Measurements from ENCODE around the gene PCYT2. TPM values are rescaled to one million over a fixed set of nuclear protein-coding genes. Genes with fewer than 3 reads are reported as not detected.
A peak's percentile ranks its signal among the peaks of the same experiment; 100 is the strongest.

Gene PCYT2
- total and polyA plus RNA-seq, 9 of the 15 experiments (the other 6 are each of a cell fraction or from before 2014, with no cell fraction given), result 0.92 to 134 (median 82.5) TPM

- TF ChIP-seq USF1 (CRISPR knock-in tag; IDR thresholded peaks at IDR 0.05) (peak; percentile 87), ETV6 (IDR thresholded peaks at IDR 0.05; ENCODE audit: borderline replicate concordance in 1 of 2, low read depth in 2 of 2, low read length in 1 of 2) (no peak), ETV6 (CRISPR knock-in tag; IDR thresholded peaks at IDR 0.05; ENCODE audit: borderline replicate concordance) (0 out of 2 replicates have a peak, but pooled peaks have one; percentile 32), NR2C1 (IDR thresholded peaks at IDR 0.05) (no peak; the same call in 1 of the 2 replicates), NR2C1 (tag; IDR thresholded peaks at IDR 0.05) (peak; percentile 68; the same call in 1 of the 2 replicates), THRAP3 (IDR thresholded peaks at IDR 0.05; ENCODE audit: borderline replicate concordance) (no peak), ELF2 (CRISPR knock-in tag; IDR thresholded peaks at IDR 0.05) (peak; percentile 94), ZNF174 (CRISPR knock-in tag; IDR thresholded peaks at IDR 0.05) (no peak), HES1 (IDR thresholded peaks at IDR 0.05; ENCODE audit: low read depth) (no peak), MCM2 (IDR thresholded peaks at IDR 0.05; ENCODE audit: low read depth) (no peak), ZBTB11 (CRISPR knock-in tag; IDR thresholded peaks at IDR 0.05) (peak in 1 of 3 experiments; percentile 72; a peak in 1 of 6 replicates), RBM22 (IDR thresholded peaks at IDR 0.05; ENCODE audit: low read depth, low read length, poor library complexity, severe bottlenecking) (no peak), POLR3G (IDR thresholded peaks at IDR 0.05; ENCODE audit: extremely low read depth, insufficient read length, insufficient replicate concordance) (no peak), ZNF184 (CRISPR knock-in tag; IDR thresholded peaks at IDR 0.05) (no peak)
- TF ChIP-seq, protein P1, sequence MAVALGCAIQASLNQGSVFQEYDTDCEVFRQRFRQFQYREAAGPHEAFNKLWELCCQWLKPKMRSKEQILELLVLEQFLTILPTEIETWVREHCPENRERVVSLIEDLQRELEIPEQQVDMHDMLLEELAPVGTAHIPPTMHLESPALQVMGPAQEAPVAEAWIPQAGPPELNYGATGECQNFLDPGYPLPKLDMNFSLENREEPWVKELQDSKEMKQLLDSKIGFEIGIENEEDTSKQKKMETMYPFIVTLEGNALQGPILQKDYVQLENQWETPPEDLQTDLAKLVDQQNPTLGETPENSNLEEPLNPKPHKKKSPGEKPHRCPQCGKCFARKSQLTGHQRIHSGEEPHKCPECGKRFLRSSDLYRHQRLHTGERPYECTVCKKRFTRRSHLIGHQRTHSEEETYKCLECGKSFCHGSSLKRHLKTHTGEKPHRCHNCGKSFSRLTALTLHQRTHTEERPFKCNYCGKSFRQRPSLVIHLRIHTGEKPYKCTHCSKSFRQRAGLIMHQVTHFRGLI (CRISPR knock-in tag; IDR thresholded peaks at IDR 0.05), result no peak
- TF ChIP-seq, protein P2, sequence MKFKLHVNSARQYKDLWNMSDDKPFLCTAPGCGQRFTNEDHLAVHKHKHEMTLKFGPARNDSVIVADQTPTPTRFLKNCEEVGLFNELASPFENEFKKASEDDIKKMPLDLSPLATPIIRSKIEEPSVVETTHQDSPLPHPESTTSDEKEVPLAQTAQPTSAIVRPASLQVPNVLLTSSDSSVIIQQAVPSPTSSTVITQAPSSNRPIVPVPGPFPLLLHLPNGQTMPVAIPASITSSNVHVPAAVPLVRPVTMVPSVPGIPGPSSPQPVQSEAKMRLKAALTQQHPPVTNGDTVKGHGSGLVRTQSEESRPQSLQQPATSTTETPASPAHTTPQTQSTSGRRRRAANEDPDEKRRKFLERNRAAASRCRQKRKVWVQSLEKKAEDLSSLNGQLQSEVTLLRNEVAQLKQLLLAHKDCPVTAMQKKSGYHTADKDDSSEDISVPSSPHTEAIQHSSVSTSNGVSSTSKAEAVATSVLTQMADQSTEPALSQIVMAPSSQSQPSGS (CRISPR knock-in tag; IDR thresholded peaks at IDR 0.05), result no peak
- TF ChIP-seq, protein P3, sequence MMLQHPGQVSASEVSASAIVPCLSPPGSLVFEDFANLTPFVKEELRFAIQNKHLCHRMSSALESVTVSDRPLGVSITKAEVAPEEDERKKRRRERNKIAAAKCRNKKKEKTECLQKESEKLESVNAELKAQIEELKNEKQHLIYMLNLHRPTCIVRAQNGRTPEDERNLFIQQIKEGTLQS (IDR thresholded peaks at IDR 0.05), result no peak
- TF ChIP-seq, protein P3 (CRISPR knock-in tag; conservative IDR thresholded peaks at IDR 0.05), result 0 out of 2 replicates have a peak, but pooled peaks have one; percentile 73
Observed at GRCh38 chr17:81871387-81872230, 39.6 kb downstream of the PCYT2 start (continued).
